HL-60 (cell line): ENCODE results near the gene DOCK1.

Experiments
- GABPA ChIP-seq: IDR thresholded peaks from 2 replicates; pipeline ENCODE4 v1.6.1; 2012; ENCODE audit warnings: low read depth
- POLR2AphosphoS5 ChIP-seq: IDR thresholded peaks from 2 replicates; pipeline ENCODE4 v1.6.1; 2012; ENCODE audit warnings: low read depth
- TF ChIP-seq, protein P1 (sequence below): IDR thresholded peaks from one replicate; pipeline ENCODE4 v1.5.1; 2011; ENCODE audit warnings: low read length, control low read depth, inconsistent platforms; ENCODE audit not compliant: insufficient read depth
- TF ChIP-seq, protein P2 (sequence below): IDR thresholded peaks from 2 replicates; pipeline ENCODE4 v1.6.1; 2012; ENCODE audit warnings: low read depth; ENCODE audit not compliant: insufficient replicate concordance

DNA sequence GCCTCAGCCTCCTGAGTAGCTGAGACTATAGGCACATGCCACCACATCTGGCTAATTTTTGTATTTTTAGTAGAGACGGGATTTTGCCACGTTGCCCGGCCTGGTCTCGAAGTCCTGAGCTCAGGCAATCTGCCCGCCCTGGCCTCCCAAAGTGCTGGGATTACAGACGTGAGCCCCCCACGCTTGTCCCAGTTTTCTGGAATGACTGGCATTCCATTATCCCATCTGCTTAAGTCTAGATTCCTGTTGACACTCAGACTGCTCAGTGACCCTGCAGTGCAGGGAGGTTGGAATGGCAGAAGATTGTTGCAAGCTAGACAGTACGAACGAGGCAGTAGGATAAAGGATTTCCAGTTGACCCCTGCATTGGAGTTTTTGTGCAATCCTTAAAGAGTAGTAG is 508.8 kb downstream of the DOCK1 start:
- TF ChIP-seq POLR2AphosphoS5, result no peak
- TF ChIP-seq, protein P1, sequence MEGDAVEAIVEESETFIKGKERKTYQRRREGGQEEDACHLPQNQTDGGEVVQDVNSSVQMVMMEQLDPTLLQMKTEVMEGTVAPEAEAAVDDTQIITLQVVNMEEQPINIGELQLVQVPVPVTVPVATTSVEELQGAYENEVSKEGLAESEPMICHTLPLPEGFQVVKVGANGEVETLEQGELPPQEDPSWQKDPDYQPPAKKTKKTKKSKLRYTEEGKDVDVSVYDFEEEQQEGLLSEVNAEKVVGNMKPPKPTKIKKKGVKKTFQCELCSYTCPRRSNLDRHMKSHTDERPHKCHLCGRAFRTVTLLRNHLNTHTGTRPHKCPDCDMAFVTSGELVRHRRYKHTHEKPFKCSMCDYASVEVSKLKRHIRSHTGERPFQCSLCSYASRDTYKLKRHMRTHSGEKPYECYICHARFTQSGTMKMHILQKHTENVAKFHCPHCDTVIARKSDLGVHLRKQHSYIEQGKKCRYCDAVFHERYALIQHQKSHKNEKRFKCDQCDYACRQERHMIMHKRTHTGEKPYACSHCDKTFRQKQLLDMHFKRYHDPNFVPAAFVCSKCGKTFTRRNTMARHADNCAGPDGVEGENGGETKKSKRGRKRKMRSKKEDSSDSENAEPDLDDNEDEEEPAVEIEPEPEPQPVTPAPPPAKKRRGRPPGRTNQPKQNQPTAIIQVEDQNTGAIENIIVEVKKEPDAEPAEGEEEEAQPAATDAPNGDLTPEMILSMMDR, result no peak
- TF ChIP-seq, protein P2, sequence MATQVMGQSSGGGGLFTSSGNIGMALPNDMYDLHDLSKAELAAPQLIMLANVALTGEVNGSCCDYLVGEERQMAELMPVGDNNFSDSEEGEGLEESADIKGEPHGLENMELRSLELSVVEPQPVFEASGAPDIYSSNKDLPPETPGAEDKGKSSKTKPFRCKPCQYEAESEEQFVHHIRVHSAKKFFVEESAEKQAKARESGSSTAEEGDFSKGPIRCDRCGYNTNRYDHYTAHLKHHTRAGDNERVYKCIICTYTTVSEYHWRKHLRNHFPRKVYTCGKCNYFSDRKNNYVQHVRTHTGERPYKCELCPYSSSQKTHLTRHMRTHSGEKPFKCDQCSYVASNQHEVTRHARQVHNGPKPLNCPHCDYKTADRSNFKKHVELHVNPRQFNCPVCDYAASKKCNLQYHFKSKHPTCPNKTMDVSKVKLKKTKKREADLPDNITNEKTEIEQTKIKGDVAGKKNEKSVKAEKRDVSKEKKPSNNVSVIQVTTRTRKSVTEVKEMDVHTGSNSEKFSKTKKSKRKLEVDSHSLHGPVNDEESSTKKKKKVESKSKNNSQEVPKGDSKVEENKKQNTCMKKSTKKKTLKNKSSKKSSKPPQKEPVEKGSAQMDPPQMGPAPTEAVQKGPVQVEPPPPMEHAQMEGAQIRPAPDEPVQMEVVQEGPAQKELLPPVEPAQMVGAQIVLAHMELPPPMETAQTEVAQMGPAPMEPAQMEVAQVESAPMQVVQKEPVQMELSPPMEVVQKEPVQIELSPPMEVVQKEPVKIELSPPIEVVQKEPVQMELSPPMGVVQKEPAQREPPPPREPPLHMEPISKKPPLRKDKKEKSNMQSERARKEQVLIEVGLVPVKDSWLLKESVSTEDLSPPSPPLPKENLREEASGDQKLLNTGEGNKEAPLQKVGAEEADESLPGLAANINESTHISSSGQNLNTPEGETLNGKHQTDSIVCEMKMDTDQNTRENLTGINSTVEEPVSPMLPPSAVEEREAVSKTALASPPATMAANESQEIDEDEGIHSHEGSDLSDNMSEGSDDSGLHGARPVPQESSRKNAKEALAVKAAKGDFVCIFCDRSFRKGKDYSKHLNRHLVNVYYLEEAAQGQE, result no peak
- no peak for TF ChIP-seq GABPA
